LNCAP (cell line): ENCODE data around the gene PPP2R2D.

Source experiments
- TF ChIP-seq, protein P1 (sequence below): fragments of 450-650 bp; IDR thresholded peaks from 2 replicates; pipeline ENCODE4 v1.5.1; 2017; ENCODE audit warnings: mild to moderate bottlenecking

Gene PPP2R2D

GRCh38 chr10:131907679-131908078 is 6.9 kb downstream of the PPP2R2D start:
- TF ChIP-seq, protein P1, sequence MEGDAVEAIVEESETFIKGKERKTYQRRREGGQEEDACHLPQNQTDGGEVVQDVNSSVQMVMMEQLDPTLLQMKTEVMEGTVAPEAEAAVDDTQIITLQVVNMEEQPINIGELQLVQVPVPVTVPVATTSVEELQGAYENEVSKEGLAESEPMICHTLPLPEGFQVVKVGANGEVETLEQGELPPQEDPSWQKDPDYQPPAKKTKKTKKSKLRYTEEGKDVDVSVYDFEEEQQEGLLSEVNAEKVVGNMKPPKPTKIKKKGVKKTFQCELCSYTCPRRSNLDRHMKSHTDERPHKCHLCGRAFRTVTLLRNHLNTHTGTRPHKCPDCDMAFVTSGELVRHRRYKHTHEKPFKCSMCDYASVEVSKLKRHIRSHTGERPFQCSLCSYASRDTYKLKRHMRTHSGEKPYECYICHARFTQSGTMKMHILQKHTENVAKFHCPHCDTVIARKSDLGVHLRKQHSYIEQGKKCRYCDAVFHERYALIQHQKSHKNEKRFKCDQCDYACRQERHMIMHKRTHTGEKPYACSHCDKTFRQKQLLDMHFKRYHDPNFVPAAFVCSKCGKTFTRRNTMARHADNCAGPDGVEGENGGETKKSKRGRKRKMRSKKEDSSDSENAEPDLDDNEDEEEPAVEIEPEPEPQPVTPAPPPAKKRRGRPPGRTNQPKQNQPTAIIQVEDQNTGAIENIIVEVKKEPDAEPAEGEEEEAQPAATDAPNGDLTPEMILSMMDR = no peak

- TF ChIP-seq, protein P1 = no peak
Measured at GRCh38 chr10:131908151-131908550, 7.3 kb downstream of the PPP2R2D start.

DNA sequence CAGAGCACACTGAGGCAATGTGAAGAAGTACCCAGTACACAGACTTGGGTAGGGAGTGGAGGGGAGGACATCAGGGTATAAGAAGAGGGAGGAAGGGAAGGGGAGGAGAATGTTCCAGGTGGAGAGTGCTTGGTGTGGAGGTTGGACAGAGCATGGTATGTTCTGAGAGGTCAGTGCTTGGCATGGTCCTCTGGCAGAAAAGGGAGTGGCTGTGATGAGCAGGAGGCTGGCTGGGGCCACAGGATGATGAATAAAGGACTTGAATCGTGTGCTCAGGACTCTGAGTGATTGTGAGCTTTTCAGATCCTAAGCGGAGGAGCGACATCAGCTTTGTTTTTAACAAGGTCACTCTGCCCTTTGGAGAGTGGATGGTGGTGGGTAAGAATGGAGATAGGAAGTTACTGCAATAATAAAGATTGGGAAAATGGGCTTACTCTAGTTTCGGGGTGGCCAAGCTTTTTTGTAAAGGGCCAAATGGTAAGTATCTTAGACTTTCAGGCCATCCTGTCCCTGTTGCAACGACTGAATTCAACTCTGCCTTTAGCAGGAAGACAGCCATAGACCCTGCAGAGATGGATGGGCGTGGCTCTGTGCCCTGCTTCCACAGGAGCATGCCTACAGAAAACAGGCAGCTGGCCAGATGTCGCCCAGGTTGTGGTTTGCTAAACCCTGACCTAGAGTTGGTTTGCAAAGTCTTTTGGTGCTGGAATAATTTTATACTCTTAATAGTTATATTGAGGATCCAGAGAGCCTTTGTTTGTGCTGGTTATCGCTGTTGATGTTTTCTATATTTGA is 8.4 kb downstream of the PPP2R2D start:
- TF ChIP-seq, protein P1 = no peak

- TF ChIP-seq, protein P1 = no peak
Measured at GRCh38 chr10:131909929-131910328, 9.1 kb downstream of the PPP2R2D start.

- TF ChIP-seq, protein P1 = no peak
Measured at GRCh38 chr10:131910663-131911314, 10.0 kb downstream of the PPP2R2D start.

GRCh38 chr10:131911451-131911850 is 10.6 kb downstream of the PPP2R2D start:
- TF ChIP-seq, protein P1 = no peak

DNA sequence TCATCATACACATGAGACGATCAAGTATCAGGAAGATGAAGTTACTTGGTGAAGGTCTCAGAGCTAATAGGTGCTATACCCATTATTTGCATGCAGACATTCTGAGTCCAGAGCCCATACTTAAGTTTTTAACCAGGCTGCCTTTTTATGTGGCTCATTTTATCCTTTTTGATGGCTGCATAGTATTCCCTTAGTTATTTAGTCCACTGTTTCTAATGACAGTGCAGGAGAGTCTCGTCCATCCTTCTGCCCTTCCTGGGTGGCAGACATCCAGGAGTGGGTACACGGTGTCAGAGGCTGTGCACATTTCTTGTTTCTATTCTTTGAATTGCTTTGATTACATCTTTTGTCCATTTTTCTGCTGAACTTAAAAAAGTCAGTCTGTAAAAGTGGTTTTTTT is 11.8 kb downstream of the PPP2R2D start:
- TF ChIP-seq, protein P1 = no peak
